HepG2 (cell line): Measurements from ENCODE around the gene NAIF1. TPM values are rescaled to one million over a fixed set of nuclear protein-coding genes. Genes with fewer than 3 reads are reported as not detected.

ENCODE experiments used
- ETV6 ChIP-seq: sonication (generic); formaldehyde crosslinking; conservative IDR thresholded peaks from 2 replicates; pipeline ENCODE4 v1.4.0; 2020; ENCODE audit warnings: missing genetic modification reagents
- HOXD1 ChIP-seq: sonication (generic); formaldehyde crosslinking; IDR thresholded peaks from 2 replicates; pipeline ENCODE4 v1.5.0; 2020; ENCODE audit warnings: missing genetic modification reagents
- MIER3 ChIP-seq: IDR thresholded peaks from 2 replicates; pipeline ENCODE4 v1.6.1; 2016; ENCODE audit warnings: missing compliant biosample characterization, borderline replicate concordance
- MLLT10 ChIP-seq: sonication (generic); formaldehyde crosslinking; IDR thresholded peaks from 2 replicates; pipeline ENCODE4 v1.4.0; 2020; ENCODE audit warnings: missing genetic modification reagents
- MXD3 ChIP-seq: IDR thresholded peaks from 2 replicates; pipeline ENCODE4 v1.6.1; 2016; ENCODE audit warnings: mild to moderate bottlenecking, missing biosample characterization, missing genetic modification reagents
- RBM39 ChIP-seq: fragments of 200-400 bp; formaldehyde crosslinking; IDR thresholded peaks from one replicate; pipeline ENCODE4 v1.6.1; 2018; ENCODE audit warnings: antibody characterized with exemption, mild to moderate bottlenecking, low read depth, low read length; ENCODE audit not compliant: poor library complexity, severe bottlenecking
- SP2 ChIP-seq: sonication (generic); formaldehyde crosslinking; IDR thresholded peaks from 2 replicates; pipeline ENCODE4 v1.5.1; 2020; ENCODE audit warnings: mild to moderate bottlenecking, missing genetic modification reagents
- ZBTB10 ChIP-seq: sonication (generic); formaldehyde crosslinking; IDR thresholded peaks from 2 replicates; pipeline ENCODE4 v1.4.0; 2020; ENCODE audit warnings: missing genetic modification reagents, borderline replicate concordance
- ZBTB4 ChIP-seq: sonication (generic); formaldehyde crosslinking; IDR thresholded peaks from 2 replicates; pipeline ENCODE4 v1.4.0; 2020; ENCODE audit warnings: missing genetic modification reagents, mild to moderate bottlenecking, borderline replicate concordance
- ZNF136 ChIP-seq: sonication (generic); formaldehyde crosslinking; IDR thresholded peaks from 2 replicates; pipeline ENCODE4 v1.8.1; 2022; ENCODE audit warnings: low read depth, mild to moderate bottlenecking, moderate library complexity, missing genetic modification reagents
- ZNF138 ChIP-seq: sonication (generic); formaldehyde crosslinking; IDR thresholded peaks from 2 replicates; pipeline ENCODE4 v1.5.0; 2020; ENCODE audit warnings: mild to moderate bottlenecking, low read depth, missing genetic modification reagents
- ZNF274 ChIP-seq: sonication (generic); formaldehyde crosslinking; IDR thresholded peaks from 2 replicates; pipeline ENCODE4 v1.5.1; 2020; ENCODE audit warnings: mild to moderate bottlenecking, missing genetic modification reagents
- ZNF317 ChIP-seq: sonication (generic); formaldehyde crosslinking; IDR thresholded peaks from 2 replicates; pipeline ENCODE4 v1.5.0; 2020; ENCODE audit warnings: mild to moderate bottlenecking, missing genetic modification reagents
- ZNF598 ChIP-seq: sonication (generic); formaldehyde crosslinking; IDR thresholded peaks from 2 replicates; pipeline ENCODE4 v1.5.1; 2020; ENCODE audit warnings: mild to moderate bottlenecking, missing genetic modification reagents, borderline replicate concordance
- ZNF646 ChIP-seq: sonication (generic); formaldehyde crosslinking; IDR thresholded peaks from 2 replicates; pipeline ENCODE4 v1.9.0; 2021; ENCODE audit warnings: mild to moderate bottlenecking, missing genetic modification reagents
- ZNF749 ChIP-seq: sonication (generic); formaldehyde crosslinking; IDR thresholded peaks from 2 replicates; pipeline ENCODE4 v1.8.0; 2022; ENCODE audit warnings: mild to moderate bottlenecking, missing genetic modification reagents, moderate library complexity, borderline replicate concordance
- polyA plus RNA-seq, 8 experiments: library from polyadenylated mRNA; depleted of rRNA in 3 of 8; stranded (reverse) in 7 of 8; unstranded in 1 of 8; fragments of >200 nt; fragmentation: Illumina TruSeq in 4 of 8; extraction: Trizol in 4 of 8; gene quantifications; 2 replicates each; pipeline versions ENCODE4 v1.2.1 to v1.2.3, GENCODE V29; 2011 to 2016; ENCODE audit warnings: low read depth in 4 of 8, missing spikeins in 1 of 8, mixed read lengths in 1 of 8; ENCODE audit not compliant: insufficient read depth in 1 of 8
- total RNA-seq, 5 experiments: library from RNA; depleted of rRNA; stranded (reverse); fragments of >200 nt; fragmentation: Illumina TruSeq; extraction: Trizol; gene quantifications; 2 replicates each; pipeline ENCODE4 v1.2.3, GENCODE V29; 2016; ENCODE audit warnings: low read depth in 1 of 5

NAIF1 gene
- total and polyA plus RNA-seq, 2 of the 13 experiments (the other 11 are each of a cell fraction or from before 2014, with no cell fraction given) = 6.0 to 6.9 TPM

- TF ChIP-seq ZNF646 (CRISPR knock-in tag) (peak; percentile 33; the same call in 1 of the 2 replicates), ZBTB4 (CRISPR knock-in tag) (no peak; the same call in 1 of the 2 replicates), ZNF136 (CRISPR knock-in tag) (no peak), ZNF317 (0 out of 2 replicates have a peak, but pooled peaks have one; percentile 44), RBM39 (no peak), MXD3 (no peak), ZNF138 (CRISPR knock-in tag) (no peak), HOXD1 (CRISPR knock-in tag) (no peak), SP2 (CRISPR knock-in tag) (no peak), ZBTB10 (CRISPR knock-in tag) (no peak), ZNF274 (no peak), MIER3 (0 out of 2 replicates have a peak, but pooled peaks have one; percentile 57), ETV6 (CRISPR knock-in tag) (no peak), ZNF749 (CRISPR knock-in tag) (no peak), ZNF598 (peak; percentile 37; the same call in 1 of the 2 replicates), MLLT10 (CRISPR knock-in tag) (no peak)
Measured at GRCh38 chr9:128104171-128104618, 37.1 kb upstream of the NAIF1 start (continued).
